ENCODE measurements around the gene KY. TPM values are rescaled to one million over a fixed set of nuclear protein-coding genes. Genes with fewer than 3 reads are reported as not detected.

KY gene
- total and polyA plus RNA-seq, 2 experiments from 2014 or later: not detected

- H4K20me1 ChIP-seq (replicated peaks; ENCODE audit: insufficient read depth): no peaks in the 10 kb centered on the region
- no peaks in the 10 kb centered on the region for H3K9me2 ChIP-seq (ENCODE audit: insufficient read depth)
- H3K27ac Mint-ChIP-seq: no peak overlapping the region
- no peak overlapping the region for H3K4me3 Mint-ChIP-seq
- H3K79me2 ChIP-seq (replicated peaks; ENCODE audit: insufficient read depth): no peaks in the 10 kb centered on the region
- H3K27me3 Mint-ChIP-seq (ENCODE audit: insufficient read depth, low read depth, poor library complexity): peaks cover 11% of the 10 kb centered on the region
- H3K4me1 ChIP-seq (ENCODE audit: insufficient read depth): no peaks in the 10 kb centered on the region
- no peak overlapping the region for H3K4me2 ChIP-seq
- no peak for DNase-seq (ENCODE audit: low spot score)
- H3K36me3 Mint-ChIP-seq (ENCODE audit: low read depth): no peaks in the 10 kb centered on the region
- H3F3A ChIP-seq (replicated peaks; ENCODE audit: low read depth): no peaks in the 10 kb centered on the region
- H3K36me3 ChIP-seq (ENCODE audit: insufficient read depth): no peaks in the 10 kb centered on the region
- H3K27ac ChIP-seq (ENCODE audit: low read depth): no peak overlapping the region
- no peak overlapping the region for H3K4me3 ChIP-seq
- H3K9me3 Mint-ChIP-seq: no peaks in the 10 kb centered on the region
- H3K4me1 Mint-ChIP-seq: peaks cover 9% of the 10 kb centered on the region
- TF ChIP-seq ZNF462 (CRISPR knock-in tag; IDR thresholded peaks at IDR 0.05) (no peak), EZH2 (IDR thresholded peaks at IDR 0.05; ENCODE audit: low read depth, unreplicated experiment) (no peak), JUNB (IDR thresholded peaks at IDR 0.05; ENCODE audit: unreplicated experiment) (no peak), NANOG (IDR thresholded peaks at IDR 0.05; ENCODE audit: borderline replicate concordance) (no peak), CREB1 (CRISPR knock-in tag; IDR thresholded peaks at IDR 0.05; ENCODE audit: low read depth) (no peak), ZNF114 (CRISPR knock-in tag; IDR thresholded peaks at IDR 0.05) (no peak), POLR2AphosphoS5 (IDR thresholded peaks at IDR 0.05; ENCODE audit: low read depth) (no peak), ZNF331 (CRISPR knock-in tag; IDR thresholded peaks at IDR 0.05; ENCODE audit: low read depth) (no peak)
- no peak overlapping the region for H2AFZ ChIP-seq
- H3K27me3 ChIP-seq (ENCODE audit: insufficient read depth): no peaks in the 10 kb centered on the region
- ATAC-seq: no peak
Observed at GRCh38 chr3:134619884-134620445, 30.9 kb downstream of the KY start.

All from GM23338 (cell line).